ENCODE results near the gene PTPRD. TPM values are rescaled to one million over a fixed set of nuclear protein-coding genes. Genes with fewer than 3 reads are reported as not detected.

PTPRD gene
- total RNA-seq, 2 experiments from 2014 or later = not detected

DNA sequence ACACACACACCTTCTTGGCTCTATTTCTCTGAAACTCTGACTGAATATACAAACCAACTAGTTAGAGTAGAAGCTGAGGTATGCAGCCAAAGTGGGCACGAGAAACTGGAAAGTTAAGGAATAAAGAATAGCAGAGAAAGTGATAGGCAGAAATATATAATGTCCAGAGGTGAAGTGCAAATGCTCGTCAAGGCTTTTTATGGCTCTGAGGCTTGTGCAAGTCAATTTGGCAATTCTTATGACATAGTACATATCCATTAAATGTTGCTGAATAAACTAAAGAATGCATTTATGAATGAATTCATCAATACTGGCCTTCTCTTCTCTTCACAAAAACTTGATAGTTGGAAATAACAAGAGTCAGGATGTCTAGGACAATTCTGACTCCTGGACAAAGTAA lies 2323.1 kb downstream of the PTPRD start:
- no peak for DNase-seq
- no peaks in the 10 kb centered on the region for H3K36me3 Mint-ChIP-seq (ENCODE audit: low read depth)
- no peaks in the 10 kb centered on the region for H3K9me3 Mint-ChIP-seq
- CTCF ChIA-PET = interaction anchor here (0.6 kb wide), 1 partner anchor 149 kb away, joined by 3 read pairs; no protein-coding TSS in a partner anchor
- H3K27ac Mint-ChIP-seq = no peak overlapping the region
- H3K4me1 Mint-ChIP-seq (ENCODE audit: low read depth) = no peaks in the 10 kb centered on the region
- H3K27me3 Mint-ChIP-seq (ENCODE audit: low read depth) = no peaks in the 10 kb centered on the region
- no peak overlapping the region for H3K4me3 Mint-ChIP-seq
- intact Hi-C loops (cut with micrococcal nuclease) = no loop called here

GRCh38 chr9:8287970-8288369 lies 2324.8 kb downstream of the PTPRD start:
- Mint-ChIP-seq H3K27ac (no peak overlapping the region), H3K4me1 (ENCODE audit: low read depth) (no peaks in the 10 kb centered on the region), H3K36me3 (ENCODE audit: low read depth) (no peaks in the 10 kb centered on the region), H3K27me3 (ENCODE audit: low read depth) (no peaks in the 10 kb centered on the region), H3K9me3 (no peaks in the 10 kb centered on the region), H3K4me3 (no peak overlapping the region)
- CTCF ChIA-PET = no interaction called here
- intact Hi-C loops (cut with micrococcal nuclease) = no loop called here
- DNase-seq = no peak

- H3K36me3 Mint-ChIP-seq (ENCODE audit: low read depth) = no peaks in the 10 kb centered on the region
- DNase-seq = no peak
- CTCF ChIA-PET = no interaction called here
- H3K9me3 Mint-ChIP-seq = no peaks in the 10 kb centered on the region
- H3K4me1 Mint-ChIP-seq (ENCODE audit: low read depth) = no peaks in the 10 kb centered on the region
- no peaks in the 10 kb centered on the region for H3K27me3 Mint-ChIP-seq (ENCODE audit: low read depth)
- H3K27ac Mint-ChIP-seq = no peak overlapping the region
- no peak overlapping the region for H3K4me3 Mint-ChIP-seq
- intact Hi-C loops (cut with micrococcal nuclease) = no loop called here
Measured at GRCh38 chr9:8287501-8287900, 2325.3 kb downstream of the PTPRD start.

- H3K4me1 Mint-ChIP-seq (ENCODE audit: low read depth) = no peaks in the 10 kb centered on the region
- no peaks in the 10 kb centered on the region for H3K9me3 Mint-ChIP-seq
- no peaks in the 10 kb centered on the region for H3K27me3 Mint-ChIP-seq (ENCODE audit: low read depth)
- intact Hi-C loops (cut with micrococcal nuclease) = no loop called here
- no peak overlapping the region for H3K4me3 Mint-ChIP-seq
- no peaks in the 10 kb centered on the region for H3K36me3 Mint-ChIP-seq (ENCODE audit: low read depth)
- CTCF ChIA-PET = no interaction called here
- H3K27ac Mint-ChIP-seq = no peak overlapping the region
- no peak for DNase-seq
Measured at GRCh38 chr9:8284884-8285283, 2327.9 kb downstream of the PTPRD start.

DNA sequence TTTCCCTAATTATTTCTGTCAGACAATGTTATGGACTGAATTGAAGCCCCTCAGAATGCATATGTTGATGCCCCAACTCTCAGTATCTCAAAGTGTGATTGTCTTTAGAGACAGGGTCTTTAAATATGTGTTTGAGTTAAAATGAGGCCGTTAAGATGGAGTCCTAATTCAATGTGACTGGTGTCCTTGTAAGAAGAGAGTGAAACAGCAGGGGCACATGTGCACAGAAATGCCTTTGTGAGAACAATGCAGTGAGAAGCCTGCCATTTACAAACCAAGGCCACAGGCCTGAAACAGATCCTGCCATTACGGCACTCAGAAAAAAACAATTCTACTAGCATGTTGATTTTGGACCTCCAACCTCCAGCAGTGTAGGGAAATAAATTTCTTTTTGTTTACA lies 2330.3 kb downstream of the PTPRD start:
- H3K27ac Mint-ChIP-seq = no peak overlapping the region
- intact Hi-C loops (cut with micrococcal nuclease) = no loop called here
- no peaks in the 10 kb centered on the region for H3K36me3 Mint-ChIP-seq (ENCODE audit: low read depth)
- H3K27me3 Mint-ChIP-seq (ENCODE audit: low read depth) = no peaks in the 10 kb centered on the region
- H3K4me3 Mint-ChIP-seq = no peak overlapping the region
- H3K4me1 Mint-ChIP-seq (ENCODE audit: low read depth) = no peaks in the 10 kb centered on the region
- DNase-seq = no peak
- no peaks in the 10 kb centered on the region for H3K9me3 Mint-ChIP-seq
- CTCF ChIA-PET = no interaction called here

- Mint-ChIP-seq H3K4me3 (no peak overlapping the region), H3K9me3 (peaks cover 8% of the 10 kb centered on the region), H3K27ac (no peak overlapping the region), H3K4me1 (ENCODE audit: low read depth) (no peaks in the 10 kb centered on the region), H3K36me3 (ENCODE audit: low read depth) (no peaks in the 10 kb centered on the region), H3K27me3 (ENCODE audit: low read depth) (no peaks in the 10 kb centered on the region)
- CTCF ChIA-PET = interaction anchor here (0.7 kb wide), 1 partner anchor 137 kb away, joined by 3 read pairs; no protein-coding TSS in a partner anchor
- no peak for DNase-seq
- intact Hi-C loops (cut with micrococcal nuclease) = no loop called here
Measured at GRCh38 chr9:8280811-8281210, 2332.0 kb downstream of the PTPRD start.

GRCh38 chr9:8278048-8278447 lies 2334.8 kb downstream of the PTPRD start:
- Mint-ChIP-seq H3K27me3 (ENCODE audit: low read depth) (no peaks in the 10 kb centered on the region), H3K4me3 (no peak overlapping the region), H3K9me3 (peaks cover 8% of the 10 kb centered on the region), H3K36me3 (ENCODE audit: low read depth) (no peaks in the 10 kb centered on the region), H3K4me1 (ENCODE audit: low read depth) (no peaks in the 10 kb centered on the region), H3K27ac (no peak overlapping the region)
- intact Hi-C loops (cut with micrococcal nuclease) = no loop called here
- DNase-seq = no peak
- CTCF ChIA-PET = no interaction called here

DNA sequence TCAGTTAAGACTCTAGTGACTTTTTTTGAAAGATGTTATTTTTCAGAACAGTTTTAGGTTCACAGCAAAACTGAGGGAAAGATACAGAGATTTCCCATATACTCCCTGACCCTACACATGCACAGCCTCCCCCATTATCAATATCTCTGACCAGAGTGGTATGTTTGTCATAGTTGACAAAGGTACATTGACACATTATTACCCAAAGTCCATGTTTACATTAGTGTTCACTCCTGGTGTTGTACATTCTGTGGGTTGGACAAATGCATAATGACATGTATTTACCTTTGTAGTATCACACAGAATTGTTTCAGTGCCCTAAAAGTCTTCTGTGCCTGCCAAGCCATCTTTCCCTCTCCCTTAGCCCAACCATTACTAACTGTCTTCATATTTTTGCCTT lies 2342.6 kb downstream of the PTPRD start:
- Mint-ChIP-seq H3K36me3 (ENCODE audit: low read depth) (no peaks in the 10 kb centered on the region), H3K4me1 (ENCODE audit: low read depth) (no peaks in the 10 kb centered on the region), H3K4me3 (no peak overlapping the region), H3K9me3 (no peaks in the 10 kb centered on the region), H3K27me3 (ENCODE audit: low read depth) (peaks cover 4% of the 10 kb centered on the region), H3K27ac (no peak overlapping the region)
- CTCF ChIA-PET = no interaction called here
- intact Hi-C loops (cut with micrococcal nuclease) = no loop called here
- DNase-seq = no peak

GRCh38 chr9:8268881-8269280 lies 2343.9 kb downstream of the PTPRD start:
- Mint-ChIP-seq H3K27me3 (ENCODE audit: low read depth) (peaks cover 4% of the 10 kb centered on the region), H3K4me1 (ENCODE audit: low read depth) (no peaks in the 10 kb centered on the region), H3K9me3 (no peaks in the 10 kb centered on the region), H3K36me3 (ENCODE audit: low read depth) (no peaks in the 10 kb centered on the region), H3K4me3 (no peak overlapping the region), H3K27ac (no peak overlapping the region)
- DNase-seq = no peak
- intact Hi-C loops (cut with micrococcal nuclease) = no loop called here
- CTCF ChIA-PET = no interaction called here

DNA sequence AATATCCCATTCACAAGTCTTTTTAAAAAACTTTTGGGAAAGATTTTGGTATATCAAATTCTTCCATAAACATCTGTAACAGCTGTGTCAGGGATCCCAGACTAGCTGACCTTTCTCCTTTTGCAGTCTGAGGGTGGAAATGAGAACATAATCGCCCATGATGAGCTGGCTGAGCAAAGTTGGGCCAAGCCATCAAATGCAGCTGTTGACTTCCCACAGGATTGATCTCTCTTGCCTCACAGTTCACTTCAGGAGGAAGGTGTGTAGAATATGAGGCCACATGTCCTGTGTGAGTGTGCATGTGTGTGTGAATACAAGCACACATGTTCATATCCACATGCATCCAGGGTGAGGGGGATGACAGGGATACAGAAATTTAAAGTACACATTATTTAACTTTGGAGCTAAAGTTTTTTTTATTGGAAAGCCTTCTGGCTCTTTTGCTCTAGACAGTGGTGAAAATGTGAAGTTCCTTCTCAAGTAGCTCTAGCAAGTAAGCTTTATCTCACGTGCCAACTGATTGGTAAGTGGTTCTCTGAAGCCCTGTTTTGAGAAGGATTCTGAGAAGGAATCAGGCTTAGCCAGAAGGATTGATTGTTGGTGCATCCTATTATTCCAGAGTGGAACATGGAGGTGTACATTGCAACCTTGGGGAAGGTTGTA lies 2344.5 kb downstream of the PTPRD start:
- no peak overlapping the region for H3K4me3 Mint-ChIP-seq
- peaks cover 4% of the 10 kb centered on the region for H3K27me3 Mint-ChIP-seq (ENCODE audit: low read depth)
- DNase-seq = no peak
- no peaks in the 10 kb centered on the region for H3K9me3 Mint-ChIP-seq
- H3K36me3 Mint-ChIP-seq (ENCODE audit: low read depth) = no peaks in the 10 kb centered on the region
- intact Hi-C loops (cut with micrococcal nuclease) = no loop called here
- no peak overlapping the region for H3K27ac Mint-ChIP-seq
- H3K4me1 Mint-ChIP-seq (ENCODE audit: low read depth) = no peaks in the 10 kb centered on the region
- CTCF ChIA-PET = no interaction called here

- no peak for DNase-seq
- Mint-ChIP-seq H3K4me1 (ENCODE audit: low read depth) (no peaks in the 10 kb centered on the region), H3K36me3 (ENCODE audit: low read depth) (no peaks in the 10 kb centered on the region), H3K27me3 (ENCODE audit: low read depth) (peaks cover 4% of the 10 kb centered on the region), H3K9me3 (no peaks in the 10 kb centered on the region), H3K27ac (no peak overlapping the region), H3K4me3 (no peak overlapping the region)
- intact Hi-C loops (cut with micrococcal nuclease) = no loop called here
- CTCF ChIA-PET = no interaction called here
Measured at GRCh38 chr9:8267636-8268035, 2345.2 kb downstream of the PTPRD start.

DNA sequence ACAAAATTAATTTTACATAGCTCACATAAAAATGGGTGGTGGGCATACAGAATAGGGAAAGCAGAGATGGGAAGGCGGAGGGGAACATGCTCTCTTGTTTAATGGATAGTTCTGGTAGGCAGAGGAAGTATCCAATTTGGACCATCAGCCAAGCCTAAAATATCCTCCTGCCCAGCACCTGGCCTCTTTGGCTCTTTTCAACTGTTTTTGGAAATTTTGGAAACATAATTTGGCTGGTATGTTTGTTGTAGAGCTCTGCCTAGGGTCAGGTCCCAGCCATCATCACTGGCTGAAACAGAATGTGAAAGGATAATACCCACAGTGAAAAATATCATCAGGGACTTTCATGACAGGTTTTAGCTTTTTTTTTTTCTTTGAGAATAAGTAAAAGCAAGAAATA lies 2345.9 kb downstream of the PTPRD start:
- CTCF ChIA-PET = no interaction called here
- intact Hi-C loops (cut with micrococcal nuclease) = no loop called here
- H3K36me3 Mint-ChIP-seq (ENCODE audit: low read depth) = no peaks in the 10 kb centered on the region
- no peak for DNase-seq
- no peak overlapping the region for H3K4me3 Mint-ChIP-seq
- no peak overlapping the region for H3K27ac Mint-ChIP-seq
- H3K27me3 Mint-ChIP-seq (ENCODE audit: low read depth) = peaks cover 4% of the 10 kb centered on the region
- H3K4me1 Mint-ChIP-seq (ENCODE audit: low read depth) = no peaks in the 10 kb centered on the region
- no peaks in the 10 kb centered on the region for H3K9me3 Mint-ChIP-seq

DNA sequence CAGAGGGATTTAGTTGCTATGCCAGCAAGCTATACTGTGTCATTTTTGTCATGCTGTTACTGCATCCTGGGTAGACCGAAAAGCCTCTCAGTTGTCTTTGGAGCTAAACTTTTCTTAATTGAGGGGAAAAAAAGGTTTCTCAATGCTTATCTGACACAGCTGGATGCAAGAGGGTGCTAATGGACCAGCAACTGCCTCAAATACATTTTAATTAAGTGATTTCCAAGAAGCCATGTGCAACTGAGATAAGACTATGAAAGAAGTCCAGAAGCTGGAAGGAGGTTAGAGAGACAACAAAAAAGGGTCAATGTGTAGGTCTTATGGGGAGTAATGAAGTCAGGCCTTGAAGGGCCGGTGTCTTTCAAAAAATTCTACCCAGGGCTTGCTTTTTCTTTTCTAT lies 2347.5 kb downstream of the PTPRD start:
- intact Hi-C loops (cut with micrococcal nuclease) = no loop called here
- DNase-seq = no peak
- CTCF ChIA-PET = interaction anchor here (0.5 to 0.6 kb wide), 2 partner anchors 360 to 673 kb away, joined by 3 read pairs; no protein-coding TSS in a partner anchor

More for the DNA sequence above, 2347.5 kb downstream of the PTPRD start:
- no peak overlapping the region for H3K4me3 Mint-ChIP-seq
- no peaks in the 10 kb centered on the region for H3K36me3 Mint-ChIP-seq (ENCODE audit: low read depth)
- H3K27ac Mint-ChIP-seq = no peak overlapping the region
- no peaks in the 10 kb centered on the region for H3K27me3 Mint-ChIP-seq (ENCODE audit: low read depth)
- no peaks in the 10 kb centered on the region for H3K4me1 Mint-ChIP-seq (ENCODE audit: low read depth)
- no peaks in the 10 kb centered on the region for H3K9me3 Mint-ChIP-seq

All from activated naive CD4-positive, alpha-beta T cell treated with anti-CD3 and anti-CD28 coated beads for 36 hours (primary cell).